H1 (cell line): ENCODE data around the gene TP53BP2. TPM values are rescaled to one million over a fixed set of nuclear protein-coding genes. Genes with fewer than 3 reads are reported as not detected.

ENCODE experiments used
- polyA plus RNA-seq, 7 experiments: library from polyadenylated mRNA; depleted of rRNA in 3 of 7; stranded (reverse) in 5 of 7; unstranded in 2 of 7; fragments of >200 nt in 5 of 7; fragments of 200-250 nt in 2 of 7; gene quantifications; 1 replicate in 5 of 7; 2 replicates in 1 of 7; 4 replicates in 1 of 7; pipeline versions ENCODE4 v1.2.1 to v1.2.3, GENCODE V29; 2011 to 2013; ENCODE audit warnings: missing spikeins in 2 of 7, mixed read lengths in 2 of 7
- total RNA-seq: library from RNA; stranded (reverse); fragmentation: NEBNext Ultra II Directional; extraction: Animal tissue kit (Norgen Biotek cat#: 25700); gene quantifications from 2 replicates; pipeline ENCODE4 v1.2.1, GENCODE V29; 2021
- TF ChIP-seq, protein P1 (sequence below): fragments of 300-600 bp; sonication (generic); IDR thresholded peaks from 2 replicates; pipeline ENCODE4 v1.7.1; 2012; ENCODE audit warnings: low read length, moderate library complexity, mild to moderate bottlenecking, inconsistent platforms; ENCODE audit not compliant: insufficient replicate concordance

Gene TP53BP2
- total and polyA plus RNA-seq, 2 of the 8 experiments (the other 6 are each of a cell fraction or from before 2014, with no cell fraction given): 18.0 to 38.7 TPM

GRCh38 chr1:223876590-223876989 is 30.8 kb upstream of the TP53BP2 start (continued):
- TF ChIP-seq, protein P1, sequence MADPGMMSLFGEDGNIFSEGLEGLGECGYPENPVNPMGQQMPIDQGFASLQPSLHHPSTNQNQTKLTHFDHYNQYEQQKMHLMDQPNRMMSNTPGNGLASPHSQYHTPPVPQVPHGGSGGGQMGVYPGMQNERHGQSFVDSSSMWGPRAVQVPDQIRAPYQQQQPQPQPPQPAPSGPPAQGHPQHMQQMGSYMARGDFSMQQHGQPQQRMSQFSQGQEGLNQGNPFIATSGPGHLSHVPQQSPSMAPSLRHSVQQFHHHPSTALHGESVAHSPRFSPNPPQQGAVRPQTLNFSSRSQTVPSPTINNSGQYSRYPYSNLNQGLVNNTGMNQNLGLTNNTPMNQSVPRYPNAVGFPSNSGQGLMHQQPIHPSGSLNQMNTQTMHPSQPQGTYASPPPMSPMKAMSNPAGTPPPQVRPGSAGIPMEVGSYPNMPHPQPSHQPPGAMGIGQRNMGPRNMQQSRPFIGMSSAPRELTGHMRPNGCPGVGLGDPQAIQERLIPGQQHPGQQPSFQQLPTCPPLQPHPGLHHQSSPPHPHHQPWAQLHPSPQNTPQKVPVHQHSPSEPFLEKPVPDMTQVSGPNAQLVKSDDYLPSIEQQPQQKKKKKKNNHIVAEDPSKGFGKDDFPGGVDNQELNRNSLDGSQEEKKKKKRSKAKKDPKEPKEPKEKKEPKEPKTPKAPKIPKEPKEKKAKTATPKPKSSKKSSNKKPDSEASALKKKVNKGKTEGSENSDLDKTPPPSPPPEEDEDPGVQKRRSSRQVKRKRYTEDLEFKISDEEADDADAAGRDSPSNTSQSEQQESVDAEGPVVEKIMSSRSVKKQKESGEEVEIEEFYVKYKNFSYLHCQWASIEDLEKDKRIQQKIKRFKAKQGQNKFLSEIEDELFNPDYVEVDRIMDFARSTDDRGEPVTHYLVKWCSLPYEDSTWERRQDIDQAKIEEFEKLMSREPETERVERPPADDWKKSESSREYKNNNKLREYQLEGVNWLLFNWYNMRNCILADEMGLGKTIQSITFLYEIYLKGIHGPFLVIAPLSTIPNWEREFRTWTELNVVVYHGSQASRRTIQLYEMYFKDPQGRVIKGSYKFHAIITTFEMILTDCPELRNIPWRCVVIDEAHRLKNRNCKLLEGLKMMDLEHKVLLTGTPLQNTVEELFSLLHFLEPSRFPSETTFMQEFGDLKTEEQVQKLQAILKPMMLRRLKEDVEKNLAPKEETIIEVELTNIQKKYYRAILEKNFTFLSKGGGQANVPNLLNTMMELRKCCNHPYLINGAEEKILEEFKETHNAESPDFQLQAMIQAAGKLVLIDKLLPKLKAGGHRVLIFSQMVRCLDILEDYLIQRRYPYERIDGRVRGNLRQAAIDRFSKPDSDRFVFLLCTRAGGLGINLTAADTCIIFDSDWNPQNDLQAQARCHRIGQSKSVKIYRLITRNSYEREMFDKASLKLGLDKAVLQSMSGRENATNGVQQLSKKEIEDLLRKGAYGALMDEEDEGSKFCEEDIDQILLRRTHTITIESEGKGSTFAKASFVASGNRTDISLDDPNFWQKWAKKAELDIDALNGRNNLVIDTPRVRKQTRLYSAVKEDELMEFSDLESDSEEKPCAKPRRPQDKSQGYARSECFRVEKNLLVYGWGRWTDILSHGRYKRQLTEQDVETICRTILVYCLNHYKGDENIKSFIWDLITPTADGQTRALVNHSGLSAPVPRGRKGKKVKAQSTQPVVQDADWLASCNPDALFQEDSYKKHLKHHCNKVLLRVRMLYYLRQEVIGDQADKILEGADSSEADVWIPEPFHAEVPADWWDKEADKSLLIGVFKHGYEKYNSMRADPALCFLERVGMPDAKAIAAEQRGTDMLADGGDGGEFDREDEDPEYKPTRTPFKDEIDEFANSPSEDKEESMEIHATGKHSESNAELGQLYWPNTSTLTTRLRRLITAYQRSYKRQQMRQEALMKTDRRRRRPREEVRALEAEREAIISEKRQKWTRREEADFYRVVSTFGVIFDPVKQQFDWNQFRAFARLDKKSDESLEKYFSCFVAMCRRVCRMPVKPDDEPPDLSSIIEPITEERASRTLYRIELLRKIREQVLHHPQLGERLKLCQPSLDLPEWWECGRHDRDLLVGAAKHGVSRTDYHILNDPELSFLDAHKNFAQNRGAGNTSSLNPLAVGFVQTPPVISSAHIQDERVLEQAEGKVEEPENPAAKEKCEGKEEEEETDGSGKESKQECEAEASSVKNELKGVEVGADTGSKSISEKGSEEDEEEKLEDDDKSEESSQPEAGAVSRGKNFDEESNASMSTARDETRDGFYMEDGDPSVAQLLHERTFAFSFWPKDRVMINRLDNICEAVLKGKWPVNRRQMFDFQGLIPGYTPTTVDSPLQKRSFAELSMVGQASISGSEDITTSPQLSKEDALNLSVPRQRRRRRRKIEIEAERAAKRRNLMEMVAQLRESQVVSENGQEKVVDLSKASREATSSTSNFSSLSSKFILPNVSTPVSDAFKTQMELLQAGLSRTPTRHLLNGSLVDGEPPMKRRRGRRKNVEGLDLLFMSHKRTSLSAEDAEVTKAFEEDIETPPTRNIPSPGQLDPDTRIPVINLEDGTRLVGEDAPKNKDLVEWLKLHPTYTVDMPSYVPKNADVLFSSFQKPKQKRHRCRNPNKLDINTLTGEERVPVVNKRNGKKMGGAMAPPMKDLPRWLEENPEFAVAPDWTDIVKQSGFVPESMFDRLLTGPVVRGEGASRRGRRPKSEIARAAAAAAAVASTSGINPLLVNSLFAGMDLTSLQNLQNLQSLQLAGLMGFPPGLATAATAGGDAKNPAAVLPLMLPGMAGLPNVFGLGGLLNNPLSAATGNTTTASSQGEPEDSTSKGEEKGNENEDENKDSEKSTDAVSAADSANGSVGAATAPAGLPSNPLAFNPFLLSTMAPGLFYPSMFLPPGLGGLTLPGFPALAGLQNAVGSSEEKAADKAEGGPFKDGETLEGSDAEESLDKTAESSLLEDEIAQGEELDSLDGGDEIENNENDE: no peak
- TF ChIP-seq, all 59 proteins: peak for 0
